Fibroblast of gingiva (primary cell): ENCODE data around the gene PELI2.
"Not testable (repeated sequence)": the region's sequence is repeated elsewhere in the genome, so short reads cannot be mapped to it uniquely, and the experiment has no call there.

Experiments used
- DNase-seq: peaks from one replicate; pipeline ENCODE4 v3.0.0-alpha.2; 2011; ENCODE audit warnings: low read depth

Gene PELI2

DNA sequence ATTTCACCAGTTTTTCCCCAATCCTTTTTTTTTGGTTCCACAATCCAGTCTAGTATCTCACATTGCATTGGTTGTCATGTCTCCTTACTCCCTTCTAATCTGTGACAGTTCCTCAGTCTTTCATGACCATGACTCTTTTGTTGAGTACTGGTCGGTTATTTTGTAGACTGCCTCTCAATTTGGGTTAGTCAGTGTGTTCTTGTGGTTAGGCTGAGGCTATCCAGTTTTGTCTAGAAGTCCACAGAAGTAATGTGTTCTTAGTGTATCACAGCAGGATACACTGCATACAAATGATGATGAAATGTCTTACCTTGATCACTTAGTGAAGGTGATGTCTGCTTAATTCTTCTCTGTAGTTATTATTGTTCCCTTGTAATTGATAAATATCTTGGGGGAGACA lies 24.8 kb downstream of the PELI2 start:
- no peak for DNase-seq

DNA sequence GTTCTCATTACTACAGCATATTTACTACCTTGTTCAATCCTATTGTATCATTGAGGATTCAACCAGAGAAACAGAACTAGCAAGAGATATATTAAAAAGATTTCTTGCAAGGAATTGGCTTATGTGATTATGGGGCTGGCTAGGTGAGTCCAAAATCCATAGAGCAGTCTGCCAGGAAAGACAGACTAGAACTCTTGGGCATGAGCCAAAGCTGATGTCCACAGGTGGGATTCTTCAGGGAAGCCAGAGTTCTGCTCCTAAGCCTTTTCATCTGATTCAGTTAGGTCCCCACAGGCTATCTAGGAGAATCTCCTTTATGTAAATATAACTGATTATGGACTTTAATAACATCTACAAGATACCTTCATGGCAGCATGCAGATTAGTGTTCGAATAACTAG lies 26.0 kb downstream of the PELI2 start:
- DNase-seq: no peak

DNA sequence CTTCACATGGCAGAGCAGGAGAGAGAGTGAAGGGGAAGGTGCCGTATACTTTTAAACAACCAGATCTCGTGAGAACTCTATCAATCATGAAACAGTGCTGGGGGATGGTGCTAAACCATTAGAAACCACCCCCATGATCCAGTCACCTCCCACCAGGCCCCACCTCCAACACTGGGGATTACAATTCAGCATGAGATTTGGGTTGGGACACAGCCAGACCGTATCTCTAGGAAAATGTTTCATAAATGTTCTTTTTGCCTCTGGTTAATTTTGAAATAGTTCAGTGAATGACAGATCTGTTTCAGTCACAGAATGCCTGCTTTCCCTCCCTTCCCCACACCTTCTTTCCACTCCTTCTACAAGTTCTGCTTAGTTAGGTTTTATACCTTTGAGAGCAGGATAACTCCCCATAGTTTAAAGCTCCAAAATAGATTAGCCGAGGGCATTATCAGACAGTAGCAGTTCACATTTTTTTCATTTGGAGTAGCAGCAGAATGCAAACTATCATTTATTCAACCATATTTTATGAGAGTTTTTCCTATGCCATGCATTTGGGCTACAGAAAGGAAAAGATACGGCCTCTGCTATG lies 27.1 kb downstream of the PELI2 start:
- DNase-seq: peak; percentile 22

DNA sequence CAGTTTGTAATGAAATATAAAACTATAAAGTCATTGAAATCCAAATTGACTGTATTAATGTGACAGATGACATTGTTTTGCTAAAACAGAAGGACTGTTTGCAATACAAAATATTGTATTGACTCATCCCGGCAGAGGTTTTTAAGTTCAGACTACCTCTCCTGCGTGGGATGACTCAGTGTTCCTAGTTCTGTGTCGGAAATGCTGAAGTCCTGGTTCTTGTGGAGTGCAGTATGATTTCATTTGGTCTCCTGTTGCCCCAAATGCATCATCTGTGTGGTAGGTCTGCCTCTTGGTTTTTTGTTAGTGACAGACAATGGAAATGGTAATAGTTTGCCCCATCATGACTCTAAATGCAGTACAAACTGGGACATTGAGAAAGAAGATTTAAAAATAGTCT lies 27.8 kb downstream of the PELI2 start:
- DNase-seq: peak; percentile 69

GRCh38 chr14:56147449-56147848 lies 29.2 kb downstream of the PELI2 start:
- no peak for DNase-seq

DNA sequence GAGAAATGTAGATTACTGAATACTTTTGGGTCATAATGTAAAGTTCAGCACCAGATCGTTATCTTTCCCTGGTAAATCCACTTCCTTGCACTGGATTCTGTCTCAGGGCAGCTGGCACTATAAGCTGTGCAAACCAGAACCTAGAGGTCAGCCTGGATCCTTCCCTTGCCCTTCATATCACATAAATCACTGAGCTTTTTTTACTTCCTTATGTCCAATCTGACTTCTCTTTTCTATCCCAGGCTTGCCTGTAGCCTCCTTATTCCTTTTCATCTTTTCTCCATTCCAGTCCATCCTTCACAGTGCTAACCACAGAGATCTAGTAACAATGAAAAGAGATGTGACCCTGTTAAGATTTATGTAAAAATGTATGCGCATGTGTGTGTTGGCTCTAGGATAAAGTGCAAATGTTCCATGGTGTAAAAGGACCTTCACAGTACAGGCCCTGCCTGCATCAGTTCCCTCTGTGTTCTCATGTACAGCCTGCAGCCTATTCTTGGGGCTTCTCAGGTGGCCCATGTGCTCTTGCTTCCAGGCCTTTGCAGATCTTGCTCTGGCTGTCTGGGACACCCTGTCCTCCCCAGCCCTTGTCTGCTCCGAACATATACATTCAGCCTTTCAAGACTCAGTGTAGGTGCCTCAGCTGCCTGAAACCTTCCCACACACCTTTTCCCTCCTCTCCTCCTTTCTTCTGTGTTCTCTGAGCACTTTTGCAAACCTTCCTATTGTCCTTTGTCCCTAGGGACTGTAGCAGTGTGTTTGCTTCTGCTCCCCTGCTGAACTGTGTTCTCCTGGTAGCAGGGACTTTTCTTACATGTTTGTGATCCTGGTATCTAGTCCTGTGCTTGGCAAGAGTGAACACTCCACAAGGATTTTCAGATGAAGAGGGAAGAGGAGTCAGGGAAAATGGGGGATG lies 30.0 kb downstream of the PELI2 start:
- no peak for DNase-seq

- DNase-seq: no peak
Measured at GRCh38 chr14:56149151-56149550, 30.9 kb downstream of the PELI2 start.

DNA sequence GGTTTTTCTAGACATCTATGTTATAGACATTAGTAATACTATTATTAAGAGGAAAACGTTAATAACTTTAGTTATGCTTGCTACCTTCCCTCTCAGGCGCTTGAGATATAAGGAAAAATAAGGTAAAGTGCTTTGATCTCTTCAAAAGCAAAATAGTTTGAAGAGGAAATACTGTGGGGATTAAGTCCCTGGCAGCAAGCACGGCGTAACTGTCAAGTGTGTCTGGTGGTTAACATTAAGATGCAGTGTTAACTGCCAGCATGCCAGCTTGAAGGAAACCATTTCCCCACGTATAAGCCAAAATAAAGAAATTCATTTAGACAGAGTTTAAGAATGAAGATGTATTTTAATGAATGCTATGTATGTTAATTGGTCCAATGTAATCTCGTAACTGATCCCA lies 31.8 kb downstream of the PELI2 start:
- DNase-seq: no peak

DNA sequence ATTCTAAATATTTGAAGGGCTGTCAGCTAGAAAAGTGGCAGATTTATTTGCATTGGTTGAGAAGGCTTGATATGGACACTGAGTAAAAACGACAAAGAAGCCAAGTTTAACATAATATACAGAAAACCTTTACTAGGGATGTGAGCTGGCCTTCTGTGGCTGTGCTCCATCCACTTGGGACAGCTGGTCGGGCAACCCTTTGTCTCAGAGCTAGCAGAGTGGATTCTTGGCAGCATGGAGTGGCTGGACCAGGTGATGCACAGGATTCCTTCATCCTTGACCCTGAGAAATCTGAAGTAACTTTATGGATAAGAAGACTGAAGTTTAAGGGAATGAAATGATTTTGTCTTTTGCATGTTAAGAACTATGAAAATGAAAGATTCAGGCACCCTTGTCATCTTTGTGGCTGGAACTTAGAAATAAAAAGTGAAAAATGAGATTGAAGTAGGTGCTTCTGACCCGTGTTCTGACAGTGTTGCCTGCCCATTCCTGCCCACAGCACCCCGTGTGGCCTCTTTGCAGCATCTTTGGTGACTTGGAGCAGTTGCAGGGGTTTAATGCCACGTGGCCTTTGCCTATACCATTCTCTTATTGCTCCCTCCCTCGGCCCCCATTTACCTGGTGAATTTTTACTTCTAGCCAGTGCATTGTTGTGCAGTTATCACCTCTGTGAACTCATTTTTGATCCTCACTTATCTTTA lies 32.6 kb downstream of the PELI2 start:
- DNase-seq: no peak

- DNase-seq: no peak
Measured at GRCh38 chr14:56152221-56152620, 34.0 kb downstream of the PELI2 start.

GRCh38 chr14:56153267-56153666 lies 35.1 kb downstream of the PELI2 start:
- no peak for DNase-seq

GRCh38 chr14:56154321-56154720 lies 36.1 kb downstream of the PELI2 start:
- DNase-seq: no peak

DNA sequence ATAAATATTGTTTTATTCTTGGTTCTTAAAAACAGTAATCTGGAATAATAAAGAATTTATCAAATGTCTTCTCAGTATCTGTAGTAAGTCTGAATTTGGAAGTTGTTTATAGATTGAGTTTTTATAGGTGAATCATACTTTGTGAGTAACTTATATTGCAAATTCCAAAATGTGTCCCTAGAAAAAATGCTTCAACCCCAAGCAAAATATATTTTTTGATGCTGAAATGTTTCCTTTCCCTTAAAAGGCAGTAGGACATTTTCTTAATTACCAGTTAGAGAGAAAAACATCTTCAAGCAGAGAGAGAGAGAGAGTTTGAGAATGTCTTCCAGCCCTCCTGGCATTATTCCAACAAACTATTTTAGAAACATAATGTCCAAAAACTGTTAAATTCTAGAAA lies 37.9 kb downstream of the PELI2 start:
- no peak for DNase-seq

- DNase-seq: peak; percentile 25
Measured at GRCh38 chr14:56159066-56159465, 40.9 kb downstream of the PELI2 start.

DNA sequence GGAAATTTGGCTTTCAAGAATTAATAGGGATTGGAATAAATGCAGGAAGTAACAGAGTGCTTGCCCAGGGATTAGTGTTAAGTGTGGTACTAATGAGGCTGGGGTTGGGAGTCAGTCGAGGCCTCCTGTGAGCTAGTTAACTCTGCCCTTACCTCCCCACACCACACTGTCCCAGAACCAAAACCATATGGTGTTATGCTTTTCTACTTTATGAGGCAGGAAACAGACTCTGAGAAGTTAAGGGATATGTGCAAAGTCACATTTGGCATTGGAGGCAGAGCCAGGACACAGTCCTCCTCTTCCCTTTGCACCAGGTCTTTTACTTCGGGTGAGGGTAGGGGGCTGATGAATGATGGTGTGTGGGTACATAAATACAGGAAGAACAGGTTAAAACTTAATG lies 41.9 kb downstream of the PELI2 start:
- DNase-seq: no peak

DNA sequence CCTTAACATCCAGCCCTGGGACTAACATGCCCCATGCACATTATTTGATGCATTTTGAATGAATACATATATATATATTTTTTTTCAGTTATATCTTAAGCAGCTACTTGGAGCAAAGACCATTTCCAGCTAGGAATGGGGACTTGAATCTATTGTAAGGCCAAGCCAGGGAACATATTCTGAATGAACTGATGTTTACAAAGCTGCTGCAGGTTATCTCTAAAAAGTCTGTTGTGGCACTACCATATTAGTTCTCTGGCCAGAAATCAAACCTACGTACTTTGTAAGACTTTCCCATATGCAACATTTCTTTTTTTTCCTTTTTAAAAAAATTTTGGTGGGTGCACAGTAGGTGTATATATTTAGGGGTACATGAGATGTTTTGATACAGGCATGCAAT lies 43.4 kb downstream of the PELI2 start:
- no peak for DNase-seq

DNA sequence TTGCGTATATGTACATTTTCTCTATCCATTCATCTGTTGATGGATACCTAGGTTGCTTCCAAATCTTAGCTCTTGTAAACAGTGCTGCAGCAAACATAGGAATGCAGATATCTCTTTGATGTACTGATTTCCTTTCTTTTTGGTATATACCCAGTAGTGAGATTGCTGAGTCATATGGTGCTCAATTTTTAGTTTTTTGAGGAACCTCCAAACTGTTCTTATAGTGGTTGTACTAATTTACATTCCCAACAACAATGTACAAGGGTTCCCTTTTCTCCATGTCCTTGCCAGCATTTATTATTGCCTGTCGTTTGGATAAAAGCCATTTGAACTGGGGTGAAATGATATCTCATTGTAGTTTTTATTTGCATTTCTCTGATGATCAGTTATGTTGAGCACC lies 44.3 kb downstream of the PELI2 start:
- DNase-seq: no peak

- not testable (repeated sequence) for DNase-seq
Measured at GRCh38 chr14:56166579-56166978, 48.4 kb downstream of the PELI2 start.

GRCh38 chr14:56168007-56168616 lies 49.9 kb downstream of the PELI2 start:
- no peak for DNase-seq

- DNase-seq: no peak
Measured at GRCh38 chr14:56170028-56170427, 51.8 kb downstream of the PELI2 start.

DNA sequence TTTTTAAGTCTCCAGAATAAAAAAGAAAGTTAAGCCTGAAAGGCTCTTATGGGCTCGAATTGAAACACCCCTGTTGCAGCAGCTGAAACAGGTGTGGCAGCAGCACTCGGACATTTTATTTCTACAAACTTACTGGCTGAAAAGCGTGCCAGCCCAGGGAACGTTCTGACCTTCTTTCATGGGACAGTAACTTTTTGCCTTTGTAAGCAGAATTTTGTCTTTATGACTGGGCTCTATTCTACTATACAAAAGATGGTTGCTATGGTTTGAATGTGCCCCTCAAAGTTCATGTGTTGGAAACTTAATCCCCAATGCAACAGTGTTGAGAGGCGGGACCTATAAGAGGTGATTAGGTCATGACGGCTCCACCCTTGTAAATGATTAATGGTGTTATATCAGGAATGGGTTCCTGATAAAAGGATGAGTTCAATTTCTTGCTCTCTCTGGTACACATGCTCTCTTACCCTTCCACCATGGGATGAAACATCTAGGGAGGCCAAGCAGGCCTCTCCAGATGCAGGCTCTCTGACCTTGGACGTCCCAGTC lies 52.7 kb downstream of the PELI2 start:
- DNase-seq: no peak

- DNase-seq: no peak
Measured at GRCh38 chr14:56172074-56172473, 53.9 kb downstream of the PELI2 start.
